CD1c-positive myeloid dendritic cell (primary cell): ENCODE data around the gene ERH.
"Not testable (repeated sequence)": the region's sequence is repeated elsewhere in the genome, so short reads cannot be mapped to it uniquely, and the experiment has no call there.

Experiments used
- DNase-seq: peaks from one replicate; pipeline ENCODE4 v3.0.0-alpha.2; 2016; ENCODE audit errors: extremely low spot score

Gene ERH

DNA sequence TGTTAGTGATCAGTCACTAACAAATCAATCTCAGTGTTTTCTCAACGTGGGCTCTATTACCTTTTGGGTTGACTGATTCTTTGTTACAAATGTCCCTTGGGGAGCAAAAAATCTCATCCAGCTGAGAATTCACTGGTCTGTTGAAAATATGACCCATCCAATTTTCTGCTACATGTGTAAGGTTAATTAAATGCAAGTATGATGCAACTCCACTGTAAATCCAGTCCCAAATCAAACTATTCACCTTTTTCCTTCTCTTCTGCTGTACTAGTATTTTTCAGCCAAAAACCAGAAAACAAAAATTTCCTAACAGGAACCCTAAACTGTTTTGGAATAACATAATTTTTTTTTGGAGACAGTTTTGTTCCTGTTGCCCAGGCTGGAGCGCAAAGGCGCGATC, 2.2 kb downstream of the ERH start:
- no peak for DNase-seq

DNA sequence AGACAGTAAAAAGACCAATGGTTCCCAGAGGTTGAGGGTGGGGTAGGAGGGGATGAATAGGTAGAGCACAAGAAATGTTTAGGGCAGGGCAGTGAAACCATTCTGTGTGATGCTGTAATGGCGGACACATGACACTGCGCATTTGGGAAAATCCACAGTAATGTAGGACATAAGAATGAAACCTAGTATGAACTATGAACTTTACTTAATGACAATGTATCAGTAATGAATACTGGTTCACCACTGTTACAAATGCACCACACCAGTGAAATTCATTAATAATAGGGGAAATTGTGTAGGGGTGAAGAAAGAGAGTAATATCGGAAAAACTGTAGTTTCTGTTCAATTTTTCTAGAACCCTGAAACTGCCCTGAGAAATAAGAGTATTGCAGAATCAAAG, 5.6 kb downstream of the ERH start:
- DNase-seq: no peak

DNA sequence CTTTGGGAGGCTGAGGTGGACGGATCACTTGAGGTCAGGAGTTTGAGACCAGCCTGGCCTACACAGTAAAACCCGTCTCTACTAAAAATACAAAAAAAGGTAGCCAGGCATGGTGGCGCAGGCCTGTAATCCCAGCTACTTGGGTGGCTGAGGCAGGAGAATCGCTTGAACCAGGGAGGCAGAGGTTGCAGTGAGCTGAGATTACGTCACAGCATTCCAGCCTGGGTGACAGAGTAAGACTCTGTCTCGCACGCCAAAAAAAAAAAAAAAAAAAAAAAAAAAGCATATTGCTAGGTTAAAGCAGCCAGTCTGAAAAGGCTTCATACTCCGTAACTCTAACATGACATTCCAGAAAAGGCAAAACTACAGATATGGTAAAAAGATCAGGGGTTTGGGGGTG, 6.7 kb downstream of the ERH start:
- not testable (repeated sequence) for DNase-seq

- DNase-seq: no peak
These were observed 10.8 kb downstream of the ERH start for GRCh38 chr14:69387311-69387710.

GRCh38 chr14:69378274-69378673, 19.8 kb downstream of the ERH start:
- DNase-seq: no peak

DNA sequence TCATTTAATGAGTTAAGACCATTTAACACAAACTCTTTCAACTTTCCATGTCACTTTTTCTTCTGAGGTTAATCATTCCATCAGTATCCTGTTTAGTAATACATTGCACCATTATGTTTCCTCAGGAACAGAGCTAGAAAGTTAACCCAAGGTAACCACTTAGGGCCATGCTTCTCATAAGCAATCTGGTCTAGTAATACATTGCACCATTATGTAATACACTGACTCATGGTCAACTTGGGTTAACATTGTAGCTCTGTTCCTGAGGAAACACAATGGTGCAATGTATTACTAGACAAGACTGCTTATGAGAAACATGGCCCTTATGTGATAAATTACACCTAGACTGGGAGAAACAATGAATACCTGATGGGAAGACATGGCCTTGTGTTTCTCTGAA, 21.7 kb downstream of the ERH start:
- no peak for DNase-seq

DNA sequence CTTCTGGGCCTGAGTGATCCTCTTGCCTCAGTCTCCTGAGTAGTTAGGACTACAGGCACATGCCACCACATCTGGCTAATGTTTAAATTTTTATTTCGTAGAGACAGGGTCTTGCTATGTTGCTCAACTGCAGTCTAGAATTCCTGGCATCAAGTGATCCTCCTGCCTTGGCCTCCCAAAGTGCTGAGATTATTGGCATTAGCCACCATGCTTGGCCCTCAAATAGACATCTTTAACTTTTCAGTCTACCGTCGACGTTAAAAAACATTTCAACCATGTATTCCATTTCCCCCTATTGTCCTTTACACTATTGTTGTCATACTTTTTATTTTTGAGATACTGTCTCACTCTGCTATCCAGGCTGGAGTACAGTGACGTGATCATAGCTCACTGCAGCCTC, 22.4 kb downstream of the ERH start:
- DNase-seq: no peak

- DNase-seq: no peak
These were observed 22.9 kb downstream of the ERH start for GRCh38 chr14:69375182-69375581.

DNA sequence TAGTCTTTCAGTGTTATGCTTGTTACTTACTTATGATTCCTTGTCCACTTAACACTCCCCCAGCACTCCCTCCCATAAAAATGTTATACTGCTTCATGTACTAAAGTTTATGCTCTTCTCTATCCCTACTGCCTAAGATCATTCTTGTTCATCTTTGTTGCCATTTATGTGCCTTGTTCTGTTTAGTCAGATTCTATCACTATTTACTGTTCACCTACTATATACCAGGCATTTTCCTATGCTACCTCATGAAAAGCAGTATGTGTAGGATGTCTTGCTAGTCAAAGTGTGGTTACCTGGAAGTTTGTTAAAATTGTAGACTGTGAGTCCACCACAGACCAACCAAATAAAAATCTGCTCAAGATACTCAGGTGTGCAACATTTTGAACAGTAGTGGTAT, 23.9 kb downstream of the ERH start:
- no peak for DNase-seq

- no peak for DNase-seq
These were observed 25.0 kb downstream of the ERH start for GRCh38 chr14:69373104-69373503.

DNA sequence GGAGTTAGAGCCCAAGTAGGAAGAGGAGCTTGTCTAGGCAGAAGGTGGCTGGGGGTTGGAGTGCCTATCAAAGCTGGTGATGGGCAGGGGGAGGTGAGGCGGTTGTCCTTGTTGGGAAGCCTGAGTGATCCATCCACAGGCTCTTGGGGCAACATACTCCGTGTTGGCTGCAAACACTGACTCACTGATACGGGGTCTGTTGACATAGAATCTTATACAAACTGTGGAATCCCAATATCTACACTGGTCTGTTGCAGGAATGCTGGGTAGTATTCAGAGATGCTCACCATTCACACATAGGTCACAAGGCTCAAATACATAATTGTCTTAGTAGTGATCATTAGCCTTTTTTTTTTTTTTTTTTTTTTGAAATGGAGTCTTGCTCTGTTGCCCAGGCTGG, 26.0 kb downstream of the ERH start:
- DNase-seq: no peak

- DNase-seq: no peak
These were observed 28.0 kb downstream of the ERH start for GRCh38 chr14:69370061-69370460.

DNA sequence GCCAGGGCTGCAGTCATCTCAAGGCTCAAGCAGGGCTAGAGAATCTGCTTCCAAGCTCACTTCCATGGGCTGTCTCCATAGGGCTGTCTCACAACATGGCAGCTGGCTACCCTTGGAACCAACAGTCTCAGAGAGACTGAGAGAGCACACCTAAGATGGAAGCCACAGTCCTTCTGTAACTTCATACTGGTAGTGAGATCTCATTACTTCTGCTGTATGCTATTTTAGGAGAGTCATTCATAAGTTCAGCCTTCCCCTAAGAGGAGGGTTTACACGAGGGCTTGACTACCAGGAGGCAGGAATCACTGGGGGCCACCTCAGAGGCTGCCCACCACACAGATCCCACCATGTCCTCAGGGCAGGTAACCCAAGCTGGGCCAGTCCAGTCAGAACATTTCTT, 29.7 kb downstream of the ERH start:
- DNase-seq: no peak

DNA sequence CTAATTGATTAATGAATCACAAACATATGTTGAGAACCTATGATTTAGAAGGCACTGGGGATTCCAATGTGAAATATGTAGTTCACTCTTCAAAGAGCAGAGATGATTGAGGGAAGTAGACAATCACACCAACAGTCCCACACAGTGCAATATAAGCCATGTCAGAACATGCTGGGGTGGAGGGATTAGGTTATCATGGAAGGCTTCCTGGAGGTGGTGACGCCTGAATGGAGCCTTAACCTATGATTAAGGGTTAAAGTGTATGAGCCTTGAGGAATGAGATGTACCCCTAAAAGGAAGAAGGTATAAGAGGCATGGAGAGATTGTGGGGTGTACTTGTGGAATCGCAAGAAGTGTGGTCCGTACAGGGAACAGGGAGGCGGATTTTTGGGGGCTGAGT, 31.3 kb downstream of the ERH start:
- no peak for DNase-seq

- no peak for DNase-seq
These were observed 32.0 kb downstream of the ERH start for GRCh38 chr14:69366069-69366468.

GRCh38 chr14:69364378-69364777, 33.7 kb downstream of the ERH start:
- no peak for DNase-seq

DNA sequence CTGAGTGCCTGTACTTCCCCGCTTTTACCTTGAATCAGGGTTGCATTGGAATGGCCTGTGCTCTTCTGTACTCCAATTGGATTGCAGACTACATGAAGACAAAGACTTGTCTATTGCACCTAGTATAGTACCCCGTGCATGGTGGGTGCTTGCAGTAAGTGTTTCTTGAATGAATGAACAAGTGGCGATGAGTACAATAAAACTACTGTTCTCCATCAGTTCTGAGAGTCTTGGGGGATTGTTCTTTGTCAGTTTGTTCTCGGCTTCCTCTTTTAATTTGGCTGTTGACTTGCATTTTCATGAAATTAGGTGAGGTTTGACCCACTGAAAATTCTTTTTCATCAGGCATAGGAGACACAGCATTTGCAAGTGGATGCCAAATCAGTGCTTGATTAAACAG, 34.1 kb downstream of the ERH start:
- no peak for DNase-seq

DNA sequence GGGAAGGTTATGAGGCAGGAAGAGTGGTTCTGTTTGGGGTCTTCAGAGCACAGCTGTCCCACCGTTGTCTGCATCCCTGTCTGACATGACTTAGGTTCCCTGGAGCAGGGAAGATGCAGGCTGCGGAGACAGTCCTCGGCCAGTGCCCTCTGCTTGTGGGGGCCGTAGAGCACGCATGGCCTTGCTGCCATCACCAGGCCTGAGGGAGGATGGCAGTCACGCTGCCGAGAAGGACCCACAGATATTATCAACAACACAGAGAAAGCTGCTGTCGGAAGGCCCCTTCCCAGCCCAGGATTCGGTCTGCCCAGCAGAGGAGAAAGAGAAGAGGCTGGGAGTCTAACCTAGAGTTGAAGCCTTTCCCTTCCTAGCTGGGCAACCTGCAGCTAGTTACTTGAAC, 35.0 kb downstream of the ERH start:
- DNase-seq: no peak

DNA sequence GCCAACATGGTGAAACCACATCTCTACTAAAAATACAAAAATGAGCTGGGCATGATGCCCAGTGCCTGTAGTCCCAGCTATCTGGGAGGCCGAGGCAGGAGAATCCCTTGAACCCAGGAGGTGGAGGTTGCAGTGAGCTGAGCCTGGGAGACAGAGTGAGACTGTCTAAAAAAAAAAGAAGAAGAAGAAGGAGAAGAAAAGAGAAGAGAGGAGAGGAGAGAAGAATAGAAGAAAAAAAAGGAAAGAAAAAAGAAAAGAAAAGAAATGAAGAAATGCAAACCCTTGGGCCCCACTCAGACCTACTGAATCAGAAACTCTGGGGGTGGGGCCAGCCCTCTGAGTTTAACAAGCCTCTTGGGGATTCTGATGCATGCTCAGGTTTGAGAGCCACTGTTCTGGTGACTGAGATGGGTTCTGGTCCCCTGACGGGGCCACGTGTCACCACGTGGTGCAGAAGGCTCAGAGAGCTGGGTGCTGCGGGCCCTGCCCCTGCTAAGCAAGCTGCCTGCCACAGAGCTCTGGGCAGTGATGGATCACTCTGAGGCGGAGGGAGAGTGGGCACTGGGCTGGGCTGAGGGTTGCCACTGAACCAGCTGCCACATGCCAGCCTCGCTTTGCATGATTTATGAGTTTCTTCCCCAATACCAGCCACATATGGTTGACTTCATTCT, 37.5 kb downstream of the ERH start:
- no peak for DNase-seq

DNA sequence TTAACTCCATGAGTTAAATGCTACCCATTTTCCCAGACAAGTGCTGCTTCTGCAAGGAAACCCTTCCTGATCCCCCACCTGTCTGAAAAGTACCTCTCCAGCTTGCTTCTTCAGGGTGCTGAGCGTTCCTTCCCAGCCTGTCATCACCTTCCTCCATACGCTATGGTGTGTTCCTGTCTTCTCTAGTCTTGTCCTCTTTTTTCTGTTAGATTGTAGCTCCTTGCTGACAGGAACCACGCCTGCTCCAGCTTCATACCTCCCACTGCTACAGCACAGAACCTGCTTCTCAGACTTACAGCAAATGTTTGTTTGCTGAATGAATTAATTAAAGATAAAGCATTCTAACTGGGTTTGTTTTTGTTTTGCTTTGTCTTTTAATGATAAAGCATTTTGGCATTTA, 39.1 kb downstream of the ERH start:
- DNase-seq: no peak

DNA sequence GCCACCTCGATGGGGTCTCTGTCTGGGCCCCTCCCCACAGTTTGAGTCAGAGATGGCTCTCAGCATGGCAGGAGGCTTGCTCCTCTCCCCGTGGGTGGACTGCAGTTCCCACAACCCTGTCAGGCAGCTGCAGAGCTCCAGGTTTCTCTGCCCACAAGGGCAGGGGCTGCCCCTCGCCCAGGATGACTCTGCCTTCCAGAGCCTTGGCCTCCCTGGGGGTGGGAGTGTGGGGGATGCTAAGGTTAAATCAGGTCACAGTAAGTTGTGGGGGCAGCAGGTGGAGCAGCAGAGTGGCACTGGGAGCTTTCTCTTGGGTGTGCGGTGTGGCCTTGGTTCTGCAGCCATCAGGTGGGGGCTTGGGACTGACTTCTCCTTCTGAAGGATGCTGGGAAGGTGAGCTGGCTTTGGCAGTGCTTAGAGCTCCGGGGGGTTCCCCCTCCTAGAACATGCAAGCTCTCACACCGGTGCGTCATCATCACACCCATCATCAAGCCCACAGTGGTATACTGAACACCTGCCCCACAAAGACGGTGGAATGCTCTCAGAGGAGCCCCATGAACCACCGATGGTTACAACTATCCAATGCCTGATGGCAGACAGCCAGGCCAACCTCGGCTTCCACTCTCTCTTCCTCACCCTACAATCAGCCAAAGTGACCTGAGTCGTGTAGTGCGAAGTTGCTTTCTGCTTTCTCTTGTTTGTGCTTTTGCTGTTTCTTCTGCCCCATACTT, 39.7 kb downstream of the ERH start:
- DNase-seq: no peak

DNA sequence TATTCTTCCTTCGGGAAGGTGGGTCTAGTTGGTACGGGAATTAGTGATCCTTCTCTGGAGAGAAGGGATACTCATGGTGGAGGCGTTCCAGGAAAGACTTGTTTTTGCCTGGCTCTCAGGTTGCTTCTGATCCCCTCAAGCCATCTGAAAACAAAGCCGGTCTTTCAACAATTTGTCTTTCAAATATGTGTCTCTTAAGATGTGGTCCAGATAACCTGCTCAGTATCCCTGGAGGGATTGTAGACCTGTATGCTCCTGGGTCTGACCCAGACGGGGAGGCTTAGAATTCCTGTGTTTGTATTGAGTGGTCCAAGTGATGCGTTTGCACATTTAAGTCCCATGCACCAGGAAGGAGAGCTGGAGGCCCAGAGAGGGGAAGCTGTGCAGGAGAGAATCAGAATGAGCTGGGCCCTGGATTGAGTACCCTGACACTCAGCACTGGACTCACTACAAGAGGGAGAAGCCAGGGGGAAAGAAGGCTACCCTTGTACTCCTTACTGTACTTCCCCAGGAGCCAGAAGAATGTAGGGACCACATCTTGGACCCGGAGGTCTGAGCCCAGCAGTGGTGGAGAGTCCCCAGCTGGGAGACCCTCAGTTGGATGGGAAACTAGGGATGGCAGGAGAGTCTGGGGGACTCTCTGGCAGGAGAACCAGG, 40.4 kb downstream of the ERH start:
- no peak for DNase-seq

DNA sequence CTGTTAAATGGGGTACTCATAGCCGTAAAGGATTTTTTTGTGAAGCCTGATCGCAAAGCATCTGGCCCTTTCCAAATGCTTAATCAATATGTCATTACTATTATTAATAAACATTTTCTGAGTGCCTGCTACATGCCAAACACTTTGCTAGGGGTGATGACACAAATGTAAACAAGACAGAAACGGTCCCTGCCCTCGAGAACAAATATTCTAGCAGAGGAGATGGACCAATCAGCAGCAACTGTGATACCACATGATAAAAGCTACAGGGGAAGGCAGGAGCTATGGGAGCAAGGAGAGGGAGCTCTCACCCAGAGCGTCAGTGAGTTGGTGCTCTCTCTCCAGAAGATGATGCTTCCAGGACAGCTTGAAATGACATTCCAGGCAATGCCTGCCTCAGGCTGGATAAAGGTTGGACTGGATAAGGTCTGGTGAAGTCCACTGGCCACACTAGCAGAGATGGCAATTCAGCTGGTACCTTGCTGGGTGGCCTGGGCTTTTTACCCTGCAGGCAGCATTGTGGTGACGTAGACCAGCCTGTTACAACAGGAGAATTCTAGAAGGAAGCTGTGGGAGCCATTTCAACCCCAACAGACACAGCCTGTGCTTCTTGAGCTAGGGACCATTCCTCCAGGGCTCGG, 41.1 kb downstream of the ERH start:
- no peak for DNase-seq
